Testis (tissue), 2 donors: ENCODE measurements around the gene CLASRP.

Experiments used
- POLR2A ChIP-seq: fragments of 450-650 bp; IDR thresholded peaks from one replicate; pipeline ENCODE4 v1.6.1; 2017; ENCODE audit warnings: antibody characterized with exemption, mild to moderate bottlenecking, moderate library complexity
- TF ChIP-seq, protein P1 (sequence below), 3 experiments: fragments of 450-650 bp in 2 of 3; fragments of 200-600 bp in 1 of 3; sonication (generic) in 1 of 3; IDR thresholded peaks; one replicate each; pipeline ENCODE4 v1.5.1; 2016 to 2019; ENCODE audit warnings: antibody characterized with exemption in 3 of 3, mild to moderate bottlenecking in 2 of 3, moderate library complexity in 1 of 3

GRCh38 chr19:45069056-45069455 is 30.2 kb downstream of the CLASRP start:
- TF ChIP-seq, protein P1, sequence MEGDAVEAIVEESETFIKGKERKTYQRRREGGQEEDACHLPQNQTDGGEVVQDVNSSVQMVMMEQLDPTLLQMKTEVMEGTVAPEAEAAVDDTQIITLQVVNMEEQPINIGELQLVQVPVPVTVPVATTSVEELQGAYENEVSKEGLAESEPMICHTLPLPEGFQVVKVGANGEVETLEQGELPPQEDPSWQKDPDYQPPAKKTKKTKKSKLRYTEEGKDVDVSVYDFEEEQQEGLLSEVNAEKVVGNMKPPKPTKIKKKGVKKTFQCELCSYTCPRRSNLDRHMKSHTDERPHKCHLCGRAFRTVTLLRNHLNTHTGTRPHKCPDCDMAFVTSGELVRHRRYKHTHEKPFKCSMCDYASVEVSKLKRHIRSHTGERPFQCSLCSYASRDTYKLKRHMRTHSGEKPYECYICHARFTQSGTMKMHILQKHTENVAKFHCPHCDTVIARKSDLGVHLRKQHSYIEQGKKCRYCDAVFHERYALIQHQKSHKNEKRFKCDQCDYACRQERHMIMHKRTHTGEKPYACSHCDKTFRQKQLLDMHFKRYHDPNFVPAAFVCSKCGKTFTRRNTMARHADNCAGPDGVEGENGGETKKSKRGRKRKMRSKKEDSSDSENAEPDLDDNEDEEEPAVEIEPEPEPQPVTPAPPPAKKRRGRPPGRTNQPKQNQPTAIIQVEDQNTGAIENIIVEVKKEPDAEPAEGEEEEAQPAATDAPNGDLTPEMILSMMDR (IDR thresholded peaks at IDR 0.05) = no peak
- TF ChIP-seq POLR2A = no peak
